Fibroblast of the aortic adventitia (primary cell): ENCODE results near the gene SGSM1. TPM values are rescaled to one million over a fixed set of nuclear protein-coding genes. Genes with fewer than 3 reads are reported as not detected.

ENCODE experiments used
- DNase-seq: peaks from one replicate; pipeline ENCODE4 v3.0.0-alpha.2; 2010; ENCODE audit warnings: low read depth
- H3K4me3 ChIP-seq: 2 replicates; pipeline ENCODE4 v1.5.1; 2011; ENCODE audit warnings: low read depth, mild to moderate bottlenecking, control low read depth, low read length, moderate library complexity
- CTCF ChIP-seq: IDR thresholded peaks from 2 replicates; pipeline ENCODE4 v1.5.1; 2011; ENCODE audit warnings: mild to moderate bottlenecking, low read length, control low read depth, inconsistent platforms; ENCODE audit not compliant: insufficient read depth
- total RNA-seq: library from RNA; depleted of rRNA; stranded (reverse); fragments of >200 nt; gene quantifications from 2 replicates; pipeline ENCODE4 v1.2.3, GENCODE V29; 2012; ENCODE audit warnings: low replicate concordance

Gene SGSM1
- not detected in 2 replicates for total RNA-seq

- TF ChIP-seq CTCF = no peak
Measured at GRCh38 chr22:24805790-24806662, at the start of gene SGSM1. TSS of gene SGSM1 (plus strand) at chr22:24806211. CDS start at chr22:24806326, 115 bp downstream.

GRCh38 chr22:24758164-24758799 is 47.7 kb upstream of the SGSM1 start:
- no peak overlapping the region for H3K4me3 ChIP-seq
- DNase-seq = peak; percentile 74
- TF ChIP-seq CTCF = peak; percentile 78

More at GRCh38 chr22:24805790-24806662, at the start of gene SGSM1:
- no peak for DNase-seq
- H3K4me3 ChIP-seq = peak within 1 kb of the TSS; percentile 60

- DNase-seq = no peak
- H3K4me3 ChIP-seq = no peak overlapping the region
- TF ChIP-seq CTCF = no peak
Measured at GRCh38 chr22:24759765-24760164, 46.2 kb upstream of the SGSM1 start.

GRCh38 chr22:24760708-24761306 is 45.2 kb upstream of the SGSM1 start:
- DNase-seq = no peak
- TF ChIP-seq CTCF = no peak
- H3K4me3 ChIP-seq = no peak overlapping the region

- no peak for TF ChIP-seq CTCF
- no peak overlapping the region for H3K4me3 ChIP-seq
- DNase-seq = peak; percentile 64
Measured at GRCh38 chr22:24761888-24762675, 43.9 kb upstream of the SGSM1 start.

GRCh38 chr22:24763872-24764485 is 42.0 kb upstream of the SGSM1 start:
- no peak for DNase-seq
- no peak overlapping the region for H3K4me3 ChIP-seq
- TF ChIP-seq CTCF = no peak
